ENCODE data around the gene CLP1.
"Not testable (repeated sequence)": the region's sequence is repeated elsewhere in the genome, so short reads cannot be mapped to it uniquely, and the experiment has no call there.

CLP1 gene

GRCh38 chr11:57640068-57640800, 17.3 kb upstream of the CLP1 start:
- DNase-seq = no peak

GRCh38 chr11:57641011-57641807, 16.4 kb upstream of the CLP1 start:
- peak in 20 of 56 donors; percentile 4 to 50 (median 20) for DNase-seq

GRCh38 chr11:57643802-57644201, 13.8 kb upstream of the CLP1 start:
- no peak for DNase-seq

- DNase-seq = peak in 50 of 56 donors; percentile 13 to 84 (median 56)
These were observed 12.5 kb upstream of the CLP1 start for GRCh38 chr11:57644748-57645688.

GRCh38 chr11:57645689-57646085, 11.9 kb upstream of the CLP1 start:
- DNase-seq = no peak

- peak in 2 of 56 donors; percentile 0 to 2 for DNase-seq
These were observed 11.3 kb upstream of the CLP1 start for GRCh38 chr11:57646194-57646798.

GRCh38 chr11:57646799-57647303, 10.7 kb upstream of the CLP1 start:
- peak in 1 of 56 donors; percentile 7 for DNase-seq

GRCh38 chr11:57647372-57647771, 10.2 kb upstream of the CLP1 start:
- DNase-seq = peak in 6 of 56 donors; percentile 3 to 13 (median 11)

GRCh38 chr11:57647960-57648800, 9.4 kb upstream of the CLP1 start:
- DNase-seq = peak in 36 of 56 donors; percentile 12 to 60 (median 38)

- peak in 27 of 56 donors; percentile 6 to 60 (median 35) for DNase-seq
These were observed 8.5 kb upstream of the CLP1 start for GRCh38 chr11:57648801-57649735.

GRCh38 chr11:57649826-57650738, 7.5 kb upstream of the CLP1 start, which contains the start of gene YPEL4:
TSS of gene YPEL4 (minus strand) at chr11:57649912. CDS start at chr11:57647107, 2,805 bp downstream.
- peak in 53 of 56 donors; percentile 35 to 93 (median 77) for DNase-seq

GRCh38 chr11:57650739-57651090, 6.8 kb upstream of the CLP1 start:
- no peak for DNase-seq

- no peak for DNase-seq
These were observed 6.2 kb upstream of the CLP1 start for GRCh38 chr11:57651408-57651807.

- DNase-seq = not testable (repeated sequence)
These were observed 5.3 kb upstream of the CLP1 start for GRCh38 chr11:57652230-57652629.

GRCh38 chr11:57652662-57653061, 4.9 kb upstream of the CLP1 start:
- no peak for DNase-seq

- no peak for DNase-seq
These were observed 4.4 kb upstream of the CLP1 start for GRCh38 chr11:57653163-57653562.

GRCh38 chr11:57656885-57657193, 723 bp upstream of the CLP1 start:
- DNase-seq = no peak

GRCh38 chr11:57658023-57658361, 430 bp downstream of the CLP1 start:
- no peak for DNase-seq

All from amygdala (tissue), 56 donors.